NCI-H1092 treated with DMSO at 0.1 percent for 48 hours (cell line): ENCODE measurements around the gene MCC.

ENCODE experiments used
- DNase-seq: peaks from one replicate; lab custom pipeline; 2025; lab: John Stamatoyannopoulos, UW

The MCC gene

GRCh38 chr5:113223831-113224604, 264.2 kb downstream of the MCC start:
- DNase-seq = no peak

GRCh38 chr5:113223315-113223714, 264.9 kb downstream of the MCC start:
- DNase-seq = no peak

GRCh38 chr5:113221294-113222176, 266.7 kb downstream of the MCC start:
- DNase-seq = no peak

- no peak for DNase-seq
These were observed 268.6 kb downstream of the MCC start for GRCh38 chr5:113219695-113220094.

- DNase-seq = no peak
These were observed 269.2 kb downstream of the MCC start for GRCh38 chr5:113218906-113219517.

- no peak for DNase-seq
These were observed 270.1 kb downstream of the MCC start for GRCh38 chr5:113218200-113218599.

GRCh38 chr5:113217619-113218184, 270.6 kb downstream of the MCC start:
- DNase-seq = no peak

GRCh38 chr5:113216545-113216944, 271.7 kb downstream of the MCC start:
- no peak for DNase-seq

- DNase-seq = no peak
These were observed 272.7 kb downstream of the MCC start for GRCh38 chr5:113215401-113216060.

GRCh38 chr5:113214606-113215323, 273.5 kb downstream of the MCC start:
- DNase-seq = no peak

- no peak for DNase-seq
These were observed 274.5 kb downstream of the MCC start for GRCh38 chr5:113213551-113214425.

GRCh38 chr5:113212244-113212920, 275.9 kb downstream of the MCC start:
- peak; percentile 69 for DNase-seq

- no peak for DNase-seq
These were observed 278.8 kb downstream of the MCC start for GRCh38 chr5:113209498-113209897.

GRCh38 chr5:113205807-113206206, 282.4 kb downstream of the MCC start:
- DNase-seq = no peak

- no peak for DNase-seq
These were observed 282.9 kb downstream of the MCC start for GRCh38 chr5:113205323-113205722.

GRCh38 chr5:113204525-113205161, 283.6 kb downstream of the MCC start:
- DNase-seq = no peak

GRCh38 chr5:113203916-113204315, 284.3 kb downstream of the MCC start:
- no peak for DNase-seq

- no peak for DNase-seq
These were observed 285.2 kb downstream of the MCC start for GRCh38 chr5:113202746-113203716.
